VCaP (cell line): ENCODE results near the gene MIOX.

ENCODE experiments used
- H3K27ac ChIP-seq: fragments of 450-650 bp; 2 replicates; pipeline ENCODE4 v1.5.1; 2017
- CTCF ChIP-seq: fragments of 450-650 bp; conservative IDR thresholded peaks from 2 replicates; pipeline ENCODE4 v1.5.1; 2017; ENCODE audit warnings: mild to moderate bottlenecking, moderate library complexity

The MIOX gene

DNA sequence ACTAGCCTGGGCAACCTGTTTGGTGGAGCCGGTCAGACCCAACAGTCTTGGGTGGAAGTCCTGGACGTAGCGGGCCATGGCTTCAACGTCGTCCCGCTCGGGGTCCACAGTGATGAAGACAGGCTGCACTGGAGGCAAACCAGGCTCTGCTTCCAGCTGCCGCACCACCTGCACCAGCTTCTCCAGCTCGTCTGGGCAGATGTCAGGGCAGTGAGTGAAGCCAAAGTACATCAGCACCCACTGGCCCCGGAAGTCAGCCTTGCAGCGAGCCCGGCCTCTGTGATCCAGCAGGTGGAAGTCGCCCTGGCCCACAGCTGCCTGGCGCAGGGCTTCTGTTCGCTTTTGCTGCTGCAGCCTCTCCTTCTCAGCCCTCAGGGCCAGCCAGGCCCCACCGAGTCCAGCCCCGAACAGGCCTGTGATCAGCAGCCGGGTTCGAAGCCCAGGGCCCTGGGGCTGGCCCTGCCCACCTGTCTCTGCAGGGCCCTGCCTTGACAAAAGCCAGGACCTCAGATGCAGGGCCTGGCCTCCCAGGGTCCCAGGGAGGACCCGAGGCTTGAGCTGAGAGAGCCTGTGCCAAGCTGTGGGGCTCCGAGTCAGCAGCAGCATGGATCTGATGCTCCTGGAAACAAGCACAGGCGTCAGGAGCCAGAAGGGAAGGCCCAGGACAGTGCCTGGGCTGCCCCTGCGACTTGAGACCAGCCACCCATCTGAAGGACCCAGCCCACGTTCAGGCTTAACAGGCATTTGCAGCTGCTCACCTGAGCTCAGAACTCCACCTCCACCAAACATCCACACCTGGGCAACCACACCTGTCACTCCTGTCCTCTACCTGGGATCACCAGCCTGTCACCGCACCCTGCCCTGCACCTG lies 37.4 kb downstream of the MIOX start:
- peak overlapping the region; percentile 91 for H3K27ac ChIP-seq
- no peak for TF ChIP-seq CTCF

DNA sequence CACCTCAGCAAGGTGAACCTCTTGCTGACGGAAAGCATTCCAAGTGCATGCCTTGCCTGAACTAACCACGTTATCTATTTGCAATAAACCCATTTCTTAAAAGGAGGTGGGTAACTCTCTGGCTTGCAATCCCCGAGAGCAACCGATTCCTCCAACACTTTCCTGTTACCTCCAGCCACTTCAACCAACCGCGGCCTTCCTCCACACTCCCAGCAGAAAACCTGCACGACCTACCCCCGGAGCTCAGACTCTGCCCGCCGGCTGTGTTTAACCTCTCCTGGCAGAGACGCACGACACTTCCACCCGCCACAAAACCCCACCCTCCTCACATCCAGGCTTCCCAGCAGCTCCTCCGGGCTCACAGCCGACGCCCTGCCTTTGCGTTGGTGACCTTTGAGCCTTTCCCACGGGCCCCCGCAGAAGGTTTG lies 38.0 kb downstream of the MIOX start:
- TF ChIP-seq CTCF, result no peak
- H3K27ac ChIP-seq, result peak overlapping the region; percentile 91

GRCh38 chr22:50525104-50525857 lies 38.6 kb downstream of the MIOX start, which contains the start of gene SCO2:
SCO2 (minus strand) TSS chr22:50525598; CDS start chr22:50524411, 1,187 bp downstream.
- peak within 1 kb of the TSS; percentile 91 for H3K27ac ChIP-seq

GRCh38 chr22:50525858-50526107 lies 39.1 kb downstream of the MIOX start:
- H3K27ac ChIP-seq, result peak overlapping the region; percentile 91
- TF ChIP-seq CTCF, result no peak; the same call in 1 of the 2 replicates

More at GRCh38 chr22:50525104-50525857, 38.6 kb downstream of the MIOX start, which contains the start of gene SCO2:
- no peak for TF ChIP-seq CTCF

DNA sequence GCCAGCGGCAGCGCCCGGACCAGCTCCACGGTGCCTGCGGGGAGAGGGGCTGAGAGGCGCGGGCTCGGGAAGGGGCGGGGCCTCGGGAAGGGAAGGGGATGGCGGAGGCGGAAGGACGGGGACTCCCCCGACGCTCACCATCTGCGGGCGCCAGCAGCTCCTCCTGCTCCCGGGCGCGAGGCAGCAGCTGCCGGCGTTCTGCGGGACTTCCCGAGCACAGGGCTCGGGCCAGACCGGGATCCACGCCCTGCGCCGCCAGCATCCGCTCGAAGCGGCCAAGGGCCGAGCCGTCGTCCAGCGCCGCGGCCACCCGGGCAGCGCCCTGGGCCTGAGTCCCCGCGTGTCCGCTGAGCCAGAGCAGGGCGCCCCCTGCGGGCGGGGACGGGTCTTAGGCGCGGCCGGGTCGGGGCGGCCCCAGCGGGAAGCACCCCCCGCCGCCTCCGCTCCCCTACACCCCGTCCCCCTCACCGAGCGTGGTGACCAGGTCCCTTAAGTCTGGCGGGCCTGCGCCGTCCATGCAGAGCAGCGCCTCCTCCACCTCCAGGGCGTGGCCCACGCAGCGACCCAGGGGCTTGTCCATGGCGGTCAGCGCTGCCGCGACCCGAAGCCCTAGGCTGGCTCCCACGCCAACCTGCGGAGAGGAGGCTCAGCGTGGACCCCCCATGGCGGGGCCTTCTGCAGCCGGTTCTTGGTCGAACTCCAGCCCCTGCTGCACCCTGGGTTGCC lies 39.6 kb downstream of the MIOX start:
- peak overlapping the region; percentile 91 for H3K27ac ChIP-seq
- TF ChIP-seq CTCF, result peak; percentile 70

- TF ChIP-seq CTCF, result no peak
- peak overlapping the region; percentile 91 for H3K27ac ChIP-seq
These were observed 40.5 kb downstream of the MIOX start for GRCh38 chr22:50526834-50527801.
